Measurements from ENCODE around the gene OR2T34. TPM values are rescaled to one million over a fixed set of nuclear protein-coding genes. Genes with fewer than 3 reads are reported as not detected.
"Not testable (repeated sequence)": the region's sequence is repeated elsewhere in the genome, so short reads cannot be mapped to it uniquely, and the experiment has no call there.

OR2T34 gene
- total RNA-seq, 1 experiment from 2014 or later = not detected

- Histone ChIP-seq H4K20me1 (ENCODE audit: insufficient read depth, low read depth, low read length) (no peaks in the 10 kb centered on the region), H3K79me2 (ENCODE audit: low read length) (no peaks in the 10 kb centered on the region), H3K9me2 (replicated peaks; ENCODE audit: insufficient read depth, low read length) (no peaks in the 10 kb centered on the region), H2AFZ (ENCODE audit: low read length) (no peak overlapping the region), H3K9ac (ENCODE audit: low read length) (no peak overlapping the region), H3K4me1 (ENCODE audit: low read length) (no peaks in the 10 kb centered on the region), H3K27ac (ENCODE audit: low read length) (no peak overlapping the region), H3K4me2 (ENCODE audit: low read depth, low read length, poor library complexity, severe bottlenecking) (no peak overlapping the region), H3K9me3 (ENCODE audit: low read length) (no peaks in the 10 kb centered on the region), H3K4me3 (ENCODE audit: low read length) (no peak overlapping the region), H3K27me3 (ENCODE audit: low read length) (no peaks in the 10 kb centered on the region), H3K36me3 (ENCODE audit: insufficient read depth, low read length) (no peaks in the 10 kb centered on the region)
- no peak for DNase-seq
Observed at GRCh38 chr1:248576260-248576980, 1.9 kb upstream of the OR2T34 start.

DNA sequence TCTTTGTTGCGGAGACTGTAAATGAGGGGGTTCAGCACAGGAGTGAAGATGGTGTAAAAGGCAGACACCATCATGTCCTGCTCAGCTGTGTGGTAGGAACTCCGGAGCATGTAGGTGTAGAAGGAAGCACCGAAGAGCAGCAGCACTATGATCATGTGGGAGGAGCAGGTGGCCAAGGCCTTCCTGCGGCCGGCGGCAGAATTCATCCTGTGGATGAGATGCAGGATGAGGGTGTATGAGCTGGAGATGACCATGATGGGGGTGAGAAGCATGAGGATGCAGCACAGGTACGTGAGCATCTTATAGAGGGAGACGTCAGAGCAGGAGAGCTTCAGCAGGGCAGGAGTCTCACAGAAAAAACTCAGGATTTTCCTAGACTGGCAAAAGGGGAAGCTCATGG lies 701 bp downstream of the OR2T34 start:
- not testable (repeated sequence) for H3K4me1 ChIP-seq (ENCODE audit: low read length)

DNA sequence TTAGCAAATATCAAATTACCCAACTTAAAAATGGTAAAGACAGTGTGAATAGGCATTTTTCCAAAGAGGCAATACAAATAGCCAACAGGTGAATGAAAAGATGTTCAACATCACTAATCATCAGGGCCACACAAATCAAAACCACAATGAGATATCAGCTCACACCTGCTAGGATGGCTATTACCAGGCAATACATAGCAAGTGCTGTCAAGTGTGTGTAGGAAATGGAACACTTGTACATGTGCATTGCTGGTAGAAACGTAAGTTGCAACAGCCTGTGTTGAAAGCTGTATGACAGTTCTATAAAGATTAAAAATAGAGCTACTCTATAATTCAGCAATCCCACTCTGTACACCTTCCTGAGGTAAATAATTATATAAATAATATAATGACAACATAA lies 2.5 kb downstream of the OR2T34 start:
- H3K36me3 ChIP-seq (ENCODE audit: insufficient read depth, low read length); H3K9me3 ChIP-seq (ENCODE audit: low read length); H4K20me1 ChIP-seq (ENCODE audit: insufficient read depth, low read depth, low read length); H3K27me3 ChIP-seq (ENCODE audit: low read length); H3K4me1 ChIP-seq (ENCODE audit: low read length); H3K4me3 ChIP-seq (ENCODE audit: low read length); H3K9ac ChIP-seq (ENCODE audit: low read length); H3K4me2 ChIP-seq (ENCODE audit: low read depth, low read length, poor library complexity, severe bottlenecking); DNase-seq; H3K9me2 ChIP-seq (replicated peaks; ENCODE audit: insufficient read depth, low read length); H3K79me2 ChIP-seq (ENCODE audit: low read length); H3K27ac ChIP-seq (ENCODE audit: low read length); H2AFZ ChIP-seq (ENCODE audit: low read length): not testable (repeated sequence)

More for the DNA sequence above, 701 bp downstream of the OR2T34 start:
- H3K79me2 ChIP-seq (ENCODE audit: low read length); H3K27me3 ChIP-seq (ENCODE audit: low read length); H3K27ac ChIP-seq (ENCODE audit: low read length); H3K36me3 ChIP-seq (ENCODE audit: insufficient read depth, low read length); H4K20me1 ChIP-seq (ENCODE audit: insufficient read depth, low read depth, low read length); H3K9me2 ChIP-seq (replicated peaks; ENCODE audit: insufficient read depth, low read length); H3K4me3 ChIP-seq (ENCODE audit: low read length); H2AFZ ChIP-seq (ENCODE audit: low read length); DNase-seq; H3K4me2 ChIP-seq (ENCODE audit: low read depth, low read length, poor library complexity, severe bottlenecking); H3K9me3 ChIP-seq (ENCODE audit: low read length); H3K9ac ChIP-seq (ENCODE audit: low read length): not testable (repeated sequence)

GRCh38 chr1:248570811-248571210 lies 3.7 kb downstream of the OR2T34 start:
- not testable (repeated sequence) for H3K36me3 ChIP-seq (ENCODE audit: insufficient read depth, low read length); H4K20me1 ChIP-seq (ENCODE audit: insufficient read depth, low read depth, low read length); H3K9me2 ChIP-seq (replicated peaks; ENCODE audit: insufficient read depth, low read length); H3K9me3 ChIP-seq (ENCODE audit: low read length); H3K4me3 ChIP-seq (ENCODE audit: low read length); H3K79me2 ChIP-seq (ENCODE audit: low read length); H3K4me1 ChIP-seq (ENCODE audit: low read length); H3K27ac ChIP-seq (ENCODE audit: low read length); DNase-seq; H3K9ac ChIP-seq (ENCODE audit: low read length); H2AFZ ChIP-seq (ENCODE audit: low read length); H3K4me2 ChIP-seq (ENCODE audit: low read depth, low read length, poor library complexity, severe bottlenecking); H3K27me3 ChIP-seq (ENCODE audit: low read length)

DNA sequence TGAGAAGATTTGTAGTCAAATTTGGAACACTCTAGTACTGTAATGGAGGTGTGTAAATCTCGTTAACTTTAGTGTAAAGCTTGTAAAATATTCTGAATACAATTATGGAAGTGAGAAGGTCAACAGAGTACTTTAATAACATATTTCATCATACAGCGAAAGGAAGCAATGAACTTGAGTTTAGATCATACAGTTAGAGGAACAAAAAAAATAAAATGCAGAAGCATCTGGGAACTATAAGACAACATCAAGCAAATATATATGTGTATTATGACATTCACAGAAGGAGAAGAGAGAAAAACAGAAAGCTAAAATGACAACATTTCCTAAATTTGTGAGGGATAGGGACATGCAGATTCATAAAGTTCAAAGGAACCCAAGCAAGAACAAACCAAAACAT lies 5.5 kb downstream of the OR2T34 start:
- not testable (repeated sequence) for DNase-seq; H2AFZ ChIP-seq (ENCODE audit: low read length); H3K9ac ChIP-seq (ENCODE audit: low read length); H3K4me1 ChIP-seq (ENCODE audit: low read length); H3K27me3 ChIP-seq (ENCODE audit: low read length); H3K4me3 ChIP-seq (ENCODE audit: low read length); H3K4me2 ChIP-seq (ENCODE audit: low read depth, low read length, poor library complexity, severe bottlenecking); H3K79me2 ChIP-seq (ENCODE audit: low read length); H3K9me3 ChIP-seq (ENCODE audit: low read length); H3K9me2 ChIP-seq (replicated peaks; ENCODE audit: insufficient read depth, low read length); H4K20me1 ChIP-seq (ENCODE audit: insufficient read depth, low read depth, low read length); H3K36me3 ChIP-seq (ENCODE audit: insufficient read depth, low read length); H3K27ac ChIP-seq (ENCODE audit: low read length)

- not testable (repeated sequence) for H3K27me3 ChIP-seq (ENCODE audit: low read length); H3K79me2 ChIP-seq (ENCODE audit: low read length); H3K4me1 ChIP-seq (ENCODE audit: low read length); H3K4me2 ChIP-seq (ENCODE audit: low read depth, low read length, poor library complexity, severe bottlenecking); H3K27ac ChIP-seq (ENCODE audit: low read length); H3K9me2 ChIP-seq (replicated peaks; ENCODE audit: insufficient read depth, low read length); H3K36me3 ChIP-seq (ENCODE audit: insufficient read depth, low read length); H3K9me3 ChIP-seq (ENCODE audit: low read length); H3K9ac ChIP-seq (ENCODE audit: low read length); H3K4me3 ChIP-seq (ENCODE audit: low read length); H4K20me1 ChIP-seq (ENCODE audit: insufficient read depth, low read depth, low read length); DNase-seq; H2AFZ ChIP-seq (ENCODE audit: low read length)
Observed at GRCh38 chr1:248565530-248566373, 8.8 kb downstream of the OR2T34 start.

DNA sequence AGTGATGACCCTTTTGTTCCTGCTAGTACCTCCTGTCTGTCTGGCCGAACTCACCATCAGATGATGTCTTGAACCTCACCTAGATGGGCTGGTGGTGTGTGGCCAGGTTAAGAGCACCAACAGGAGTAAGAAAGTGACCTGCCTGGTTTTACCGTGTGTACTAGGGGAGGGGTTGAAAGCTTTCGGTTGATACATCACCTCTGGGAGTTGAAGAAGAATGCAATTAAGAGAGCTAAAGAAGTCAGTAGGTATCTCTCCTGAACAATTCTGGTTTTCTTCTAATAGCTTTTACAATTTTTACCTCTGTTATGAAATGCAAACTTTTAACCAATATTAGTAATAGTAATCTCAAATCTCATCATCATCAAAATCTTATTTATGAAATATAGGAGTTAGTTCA lies 11.9 kb downstream of the OR2T34 start, which contains the start of gene OR2T29:
OR2T29 (minus strand) TSS at position 101 of the 400 bp plus-strand sequence. CDS start 3,281 bp downstream, outside the sequence.
- not testable (repeated sequence) for DNase-seq; H3K4me2 ChIP-seq (ENCODE audit: low read depth, low read length, poor library complexity, severe bottlenecking); H3K79me2 ChIP-seq (ENCODE audit: low read length); H2AFZ ChIP-seq (ENCODE audit: low read length); H3K9ac ChIP-seq (ENCODE audit: low read length); H3K4me3 ChIP-seq (ENCODE audit: low read length); H3K9me3 ChIP-seq (ENCODE audit: low read length); H3K36me3 ChIP-seq (ENCODE audit: insufficient read depth, low read length); H3K9me2 ChIP-seq (replicated peaks; ENCODE audit: insufficient read depth, low read length); H3K27ac ChIP-seq (ENCODE audit: low read length); H3K4me1 ChIP-seq (ENCODE audit: low read length); H3K27me3 ChIP-seq (ENCODE audit: low read length); H4K20me1 ChIP-seq (ENCODE audit: insufficient read depth, low read depth, low read length)

GRCh38 chr1:248551027-248551426 lies 23.5 kb downstream of the OR2T34 start:
- H3K9me3 ChIP-seq (ENCODE audit: low read length); H2AFZ ChIP-seq (ENCODE audit: low read length); H3K79me2 ChIP-seq (ENCODE audit: low read length); H3K27me3 ChIP-seq (ENCODE audit: low read length); DNase-seq; H3K9me2 ChIP-seq (replicated peaks; ENCODE audit: insufficient read depth, low read length); H3K9ac ChIP-seq (ENCODE audit: low read length); H3K4me3 ChIP-seq (ENCODE audit: low read length); H4K20me1 ChIP-seq (ENCODE audit: insufficient read depth, low read depth, low read length); H3K36me3 ChIP-seq (ENCODE audit: insufficient read depth, low read length); H3K4me1 ChIP-seq (ENCODE audit: low read length); H3K27ac ChIP-seq (ENCODE audit: low read length); H3K4me2 ChIP-seq (ENCODE audit: low read depth, low read length, poor library complexity, severe bottlenecking): not testable (repeated sequence)

All from Karpas-422 (cell line).